Heart left ventricle (tissue), 16 donors: ENCODE data around the gene TLCD1. TPM values are rescaled to one million over a fixed set of nuclear protein-coding genes. Genes with fewer than 3 reads are reported as not detected.

Source experiments
- ATAC-seq, 4 donors: fragments of 200-7000 bp; cut with Tn5 transposase; one replicate each; pipeline ENCODE4 v1.9.1; 2020 to 2022; ENCODE audit warnings: moderate library complexity in 4 of 4, mild to moderate bottlenecking in 3 of 4, moderate number of reproducible peaks in 1 of 4
- DNase-seq, 5 donors: peaks; one replicate each; pipeline ENCODE4 v3.0.0-alpha.2; 2020
- H3K27ac ChIP-seq, 12 donors: fragments of 200-600 bp; sonication (generic) in 4 of 12; one replicate each; pipeline versions ENCODE4 v1.5.0 to v1.8.0; 2016 to 2022; ENCODE audit warnings: mild to moderate bottlenecking in 2 of 12
- H3K27me3 ChIP-seq, 9 donors: fragments of 200-600 bp; sonication (generic) in 2 of 9; one replicate each; pipeline versions ENCODE4 v1.5.1 to v1.8.0; 2016 to 2022; ENCODE audit warnings: mild to moderate bottlenecking in 3 of 9
- H3K36me3 ChIP-seq, 9 donors: fragments of 200-600 bp; sonication (generic) in 2 of 9; one replicate each; pipeline versions ENCODE4 v1.5.0 to v1.8.0; 2018 to 2022; ENCODE audit warnings: mild to moderate bottlenecking in 2 of 9
- H3K4me1 ChIP-seq, 12 donors: fragments of 200-600 bp; sonication (generic) in 4 of 12; one replicate each; pipeline versions ENCODE4 v1.5.0 to v1.8.0; 2016 to 2022; ENCODE audit warnings: mild to moderate bottlenecking in 3 of 12
- H3K4me3 ChIP-seq, 12 donors: fragments of 200-600 bp; sonication (generic) in 4 of 12; one replicate each; pipeline versions ENCODE4 v1.5.0 to v1.8.0; 2017 to 2022; ENCODE audit warnings: mild to moderate bottlenecking in 9 of 12, moderate library complexity in 4 of 12
- H3K9me3 ChIP-seq, 12 donors: fragments of 200-600 bp; sonication (generic) in 4 of 12; one replicate each; pipeline versions ENCODE4 v1.5.0 to v1.8.0; 2016 to 2022; ENCODE audit warnings: mild to moderate bottlenecking in 1 of 12
- CTCF ChIP-seq, 12 donors: fragments of 200-600 bp; sonication (generic) in 4 of 12; IDR thresholded peaks; one replicate each; pipeline versions ENCODE4 v1.5.0 to v1.8.0; 2018 to 2022; ENCODE audit warnings: antibody characterized with exemption in 12 of 12, mild to moderate bottlenecking in 5 of 12
- POLR2A ChIP-seq, 2 donors: fragments of 450-650 bp; IDR thresholded peaks; one replicate each; pipeline ENCODE4 v1.6.1; 2017; ENCODE audit warnings: antibody characterized with exemption in 2 of 2, mild to moderate bottlenecking in 2 of 2, moderate library complexity in 2 of 2
- WGBS, 4 donors: extraction: QIAGEN DNeasy Blood & Tissue Kit in 2 of 4; methylation state at CpG; one replicate each; pipeline versions ENCODE4 v1.1.5 to v1.1.7; 2013 to 2018; 5-methylcytosine and 5-hydroxymethylcytosine counted together
- intact Hi-C, 10 donors: fragments of 100-400 bp; cut with DNase I; formaldehyde crosslinking; loops; one replicate each; pipeline versions ENCODE4 v1.11.1 to v1.14.2; 2022
- polyA plus RNA-seq, 2 donors: library from polyadenylated mRNA; stranded (reverse); fragments of 200-250 nt; gene quantifications; one replicate each; pipeline ENCODE4 v1.2.3, GENCODE V29; 2013
- total RNA-seq, 9 donors: library from RNA; depleted of rRNA in 2 of 9; stranded (reverse); fragments of >200 nt in 2 of 9; fragmentation: NEBNext Ultra II Directional in 3 of 9; extraction: Animal tissue kit (Norgen Biotek cat#: 25700) in 3 of 9; gene quantifications; one replicate each; pipeline versions ENCODE4 v1.1.0 to v1.2.4, GENCODE V29; 2016 to 2023
- donor health status: ischemic (EF 13 %, LVEDD 7.1; RV severe dilation, severe dysfunction).
- donor health status: healthy with polysubstance abuse.
- donor health status: DM: no; HTN: yes; CAD: no.
- donor health status: DM: no; HTN: no; CAD: no.
- donor health status: ischemic (EF 25% LVEDD 6.9; RV normal size, moderate dysfunction).
- donor health status: ischemic (EF 25% LVEDD 5.7; RV mildly dilated, moderate dysfunction).
- donor health status: healthy.
- donor health status: DM: yes; HTN: yes; CAD: no.
- donor health status: ischemic (EF 35%, LVEDD 5.7; RV mildly dilated, moderate dysfunction).
- donor health status: nonischemic (EF 11% LVEDD 7.7; RV severe dilation, severe dysfunction).
- donor health status: DM: yes; HTN: yes; CAD: no.
- donor health status: PGD.
- donor health status: ischemic (EF 29% LVEDD 5.4; RV normal size, mild dysfunction).
- donor health status: nonischemic (EF 23%, LVEDD 6.1; RV moderate dilation, normal function).

The TLCD1 gene
- total and polyA plus RNA-seq, 11 donors = 0.52 to 11.7 (median 1.8) TPM

DNA sequence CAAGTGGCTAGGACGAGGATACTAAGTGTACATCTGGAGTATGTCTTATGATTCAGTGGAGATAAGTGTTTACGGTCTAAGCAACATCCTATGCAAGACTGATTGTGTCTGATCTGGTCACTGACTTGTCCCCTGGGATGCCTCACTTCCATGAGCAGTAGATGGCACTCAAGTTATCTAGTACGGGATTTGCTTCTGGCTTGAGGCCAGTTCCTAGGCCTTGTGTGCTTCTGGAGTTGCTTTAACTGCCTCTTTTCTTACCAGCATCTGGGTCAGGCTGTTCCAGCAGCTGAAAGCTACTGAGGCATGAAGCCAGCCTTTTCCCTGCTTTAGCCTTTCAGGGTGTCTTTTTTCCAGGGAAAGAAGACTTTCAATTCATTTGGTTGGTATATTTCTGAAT is 41.1 kb downstream of the TLCD1 start:
- intact Hi-C loops = no loop called here
- H3K4me3 ChIP-seq = no peak overlapping the region
- peak in 3 of 4 donors; percentile 37 to 48 (median 44) for ATAC-seq
- no peaks in the 10 kb centered on the region for H3K4me1 ChIP-seq
- TF ChIP-seq CTCF (IDR thresholded peaks at IDR 0.05) (peak in 2 of 12 donors; percentile 9 to 19), POLR2A (IDR thresholded peaks at IDR 0.05) (no peak)
- H3K9me3 ChIP-seq = no peaks in the 10 kb centered on the region
- WGBS, 4 donors = 23 to 31% (median 28%) methylated on average over 3 of the region's 3 CpGs
- no peaks in the 10 kb centered on the region for H3K27me3 ChIP-seq
- no peak for DNase-seq
- peaks cover 3 to 100% (median 100%) of the 10 kb centered on the region in 9 donors for H3K36me3 ChIP-seq
- no peak overlapping the region for H3K27ac ChIP-seq

GRCh38 chr17:28682655-28683054 is 43.4 kb downstream of the TLCD1 start:
- WGBS, 4 donors = 90 to 96% (median 92%) methylated on average over 11 of the region's 11 CpGs
- no peak for ATAC-seq

GRCh38 chr17:28675980-28676379 is 50.1 kb downstream of the TLCD1 start:
- Histone ChIP-seq H3K36me3 (peaks cover 6 to 100% (median 100%) of the 10 kb centered on the region in 9 donors), H3K4me3 (no peak overlapping the region), H3K27ac (no peak overlapping the region), H3K27me3 (no peaks in the 10 kb centered on the region), H3K4me1 (no peaks in the 10 kb centered on the region), H3K9me3 (no peaks in the 10 kb centered on the region)
- DNase-seq (no peak), ATAC-seq (no peak)
- intact Hi-C loops = no loop called here
- WGBS, 4 donors = 88 to 90% (median 90%) methylated on average over 7 of the region's 7 CpGs
- TF ChIP-seq POLR2A (IDR thresholded peaks at IDR 0.05) (no peak), CTCF (IDR thresholded peaks at IDR 0.05) (peak in 2 of 12 donors; percentile 8 to 9)

More at GRCh38 chr17:28682655-28683054, 43.4 kb downstream of the TLCD1 start:
- H3K27ac ChIP-seq = no peak overlapping the region
- no peaks in the 10 kb centered on the region for H3K4me1 ChIP-seq
- no peak for TF ChIP-seq CTCF (IDR thresholded peaks at IDR 0.05)
- no peak for TF ChIP-seq POLR2A (IDR thresholded peaks at IDR 0.05)
- intact Hi-C loops = no loop called here
- no peak for DNase-seq
- no peaks in the 10 kb centered on the region for H3K27me3 ChIP-seq
- no peaks in the 10 kb centered on the region for H3K9me3 ChIP-seq
- H3K4me3 ChIP-seq = no peak overlapping the region
- H3K36me3 ChIP-seq = peaks cover 3 to 100% (median 100%) of the 10 kb centered on the region in 9 donors

DNA sequence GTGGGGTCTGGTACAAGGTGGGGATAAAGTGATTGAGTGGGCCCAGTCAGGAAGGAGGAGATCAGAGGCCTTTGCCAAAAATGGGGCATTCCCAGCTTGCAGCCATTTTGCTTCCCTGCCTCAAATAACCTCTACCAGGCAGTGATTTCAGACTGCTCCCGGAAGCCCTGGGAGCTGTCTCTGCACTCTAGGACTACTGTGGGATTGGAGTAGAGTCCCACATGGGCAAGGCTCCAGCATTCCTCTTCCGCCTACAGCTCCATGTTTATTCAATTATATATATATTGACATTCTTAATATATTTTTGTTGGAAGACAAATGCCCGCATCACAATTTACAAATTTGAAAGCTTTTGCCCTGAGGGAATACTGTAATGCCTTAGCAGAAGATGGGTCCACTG is 50.5 kb downstream of the TLCD1 start:
- WGBS, 4 donors = 81 to 86% (median 84%) methylated on average over 3 of the region's 3 CpGs
- TF ChIP-seq CTCF (IDR thresholded peaks at IDR 0.05) = no peak
- TF ChIP-seq POLR2A (IDR thresholded peaks at IDR 0.05) = no peak
- no peaks in the 10 kb centered on the region for H3K4me1 ChIP-seq
- H3K4me3 ChIP-seq = no peak overlapping the region
- intact Hi-C loops = no loop called here
- DNase-seq = no peak
- no peak for ATAC-seq
- no peaks in the 10 kb centered on the region for H3K9me3 ChIP-seq
- H3K36me3 ChIP-seq = peaks cover 6 to 100% (median 100%) of the 10 kb centered on the region in 9 donors
- H3K27ac ChIP-seq = no peak overlapping the region
- H3K27me3 ChIP-seq = no peaks in the 10 kb centered on the region

Other genes starting within 250 kb of the TLCD1 start
- not detected for gene FOXN1, start 219.9 kb downstream of the TLCD1 start, total RNA-seq
- gene FOXN1, start 219.9 kb downstream of the TLCD1 start, polyA plus RNA-seq = not detected
- gene UNC119, start 173.6 kb downstream of the TLCD1 start, total RNA-seq = 10 to 100 TPM; 12.8 to 30.7 (median 19.2) TPM
- 10 to 100 TPM; 18.4 to 23.7 TPM for gene UNC119, start 173.6 kb downstream of the TLCD1 start, polyA plus RNA-seq
- gene PIGS, start 154.7 kb downstream of the TLCD1 start, total RNA-seq = 10 to 100 TPM; 44.7 to 83.1 (median 55.1) TPM
- 10 to 100 TPM; 10.4 to 88.4 TPM for gene PIGS, start 154.7 kb downstream of the TLCD1 start, polyA plus RNA-seq
- 100 to 1,000 TPM; 154 to 677 (median 224) TPM for gene ALDOC, start 149.3 kb downstream of the TLCD1 start, total RNA-seq
- 100 to 1,000 TPM; 179 to 220 TPM for gene ALDOC, start 149.3 kb downstream of the TLCD1 start, polyA plus RNA-seq
- gene SPAG5, start 127.2 kb downstream of the TLCD1 start, total RNA-seq = 10 to 100 TPM in 1 of 9 donors, 1 to 10 TPM in 4, under 1 TPM in 4; 0.39 to 11.6 (median 1.5) TPM
- 1 to 10 TPM in 1 of 2 donors, under 1 TPM in 1; 0.42 to 1.2 TPM for gene SPAG5, start 127.2 kb downstream of the TLCD1 start, polyA plus RNA-seq
- 1 to 10 TPM; 2.8 to 8.3 (median 4.7) TPM for gene RSKR, start 112.0 kb downstream of the TLCD1 start, total RNA-seq
- 1 to 10 TPM; 3.6 to 3.9 TPM for gene RSKR, start 112.0 kb downstream of the TLCD1 start, polyA plus RNA-seq
- 100 to 1,000 TPM in 2 of 9 donors, 10 to 100 TPM in 7; 63.6 to 116 (median 74.1) TPM for gene BLTP2, start 81.1 kb downstream of the TLCD1 start, total RNA-seq
- 10 to 100 TPM; 19.8 to 44.9 TPM for gene BLTP2, start 81.1 kb downstream of the TLCD1 start, polyA plus RNA-seq
- gene SDF2, start 64.3 kb downstream of the TLCD1 start, total RNA-seq = 10 to 100 TPM; 19.6 to 39.1 (median 34.2) TPM
- gene SDF2, start 64.3 kb downstream of the TLCD1 start, polyA plus RNA-seq = 10 to 100 TPM; 21.9 to 58.6 TPM
- gene SUPT6H, start 64.0 kb downstream of the TLCD1 start, total RNA-seq = 10 to 100 TPM; 37.2 to 91.6 (median 49.1) TPM
- 10 to 100 TPM; 31.7 to 34.5 TPM for gene SUPT6H, start 64.0 kb downstream of the TLCD1 start, polyA plus RNA-seq
- gene PROCA1, start 14.3 kb downstream of the TLCD1 start, total RNA-seq = 1 to 10 TPM in 6 of 9 donors, under 1 TPM in 3; 0.65 to 2.3 (median 1.0) TPM
- gene PROCA1, start 14.3 kb downstream of the TLCD1 start, polyA plus RNA-seq = 1 to 10 TPM in 1 of 2 donors, under 1 TPM in 1; 0.64 to 2.6 TPM
- 10 to 100 TPM; 11.5 to 31.7 (median 14.9) TPM for gene RAB34, start 8.4 kb downstream of the TLCD1 start, total RNA-seq
- gene RAB34, start 8.4 kb downstream of the TLCD1 start, polyA plus RNA-seq = 10 to 100 TPM; 17.7 to 25.1 TPM
- 1,000 to 10,000 TPM in 1 of 9 donors, 100 to 1,000 TPM in 8; 255 to 1,006 (median 869) TPM for gene RPL23A, start 6.2 kb downstream of the TLCD1 start, total RNA-seq
- gene RPL23A, start 6.2 kb downstream of the TLCD1 start, polyA plus RNA-seq = 1,000 to 10,000 TPM in 1 of 2 donors, 100 to 1,000 TPM in 1; 458 to 1,439 TPM
- gene NEK8, start 2.6 kb upstream of the TLCD1 start, total RNA-seq = 1 to 10 TPM in 5 of 9 donors, under 1 TPM in 4; 0.28 to 2.8 (median 1.2) TPM
- 1 to 10 TPM; 1.0 to 1.1 TPM for gene NEK8, start 2.6 kb upstream of the TLCD1 start, polyA plus RNA-seq
- 10 to 100 TPM in 1 of 9 donors, 1 to 10 TPM in 8; 1.5 to 11.5 (median 2.7) TPM for gene TRAF4, start 17.8 kb upstream of the TLCD1 start, total RNA-seq
- 1 to 10 TPM; 1.9 to 4.5 TPM for gene TRAF4, start 17.8 kb upstream of the TLCD1 start, polyA plus RNA-seq
- gene FAM222B, start 116.6 kb upstream of the TLCD1 start, total RNA-seq = 10 to 100 TPM; 14.4 to 33.2 (median 16.7) TPM
- 10 to 100 TPM in 1 of 2 donors, 1 to 10 TPM in 1; 9.2 to 28.1 TPM for gene FAM222B, start 116.6 kb upstream of the TLCD1 start, polyA plus RNA-seq
- 10 to 100 TPM; 28.0 to 78.2 (median 41.1) TPM for gene ERAL1, start 128.8 kb upstream of the TLCD1 start, total RNA-seq
- 10 to 100 TPM; 35.5 to 63.9 TPM for gene ERAL1, start 128.8 kb upstream of the TLCD1 start, polyA plus RNA-seq
- 100 to 1,000 TPM in 3 of 9 donors, 10 to 100 TPM in 6; 81.1 to 139 (median 95.2) TPM for gene FLOT2, start 171.5 kb upstream of the TLCD1 start, total RNA-seq
- gene FLOT2, start 171.5 kb upstream of the TLCD1 start, polyA plus RNA-seq = 10 to 100 TPM; 52.7 to 68.5 TPM
- gene DHRS13, start 176.8 kb upstream of the TLCD1 start, total RNA-seq = 1 to 10 TPM; 2.2 to 4.8 (median 2.6) TPM
- gene DHRS13, start 176.8 kb upstream of the TLCD1 start, polyA plus RNA-seq = 1 to 10 TPM; 3.6 to 6.3 TPM
- gene PHF12, start 225.3 kb upstream of the TLCD1 start, total RNA-seq = 10 to 100 TPM; 13.3 to 31.2 (median 21.5) TPM
- gene PHF12, start 225.3 kb upstream of the TLCD1 start, polyA plus RNA-seq = 10 to 100 TPM in 1 of 2 donors, 1 to 10 TPM in 1; 8.2 to 10.4 TPM